Naive thymus-derived CD4-positive, alpha-beta T cell (primary cell): ENCODE data around the gene DVL1. TPM values are rescaled to one million over a fixed set of nuclear protein-coding genes. Genes with fewer than 3 reads are reported as not detected.

Source experiments
- ATAC-seq: fragments of 150-1000 bp; cut with Tn5 transposase; 2 replicates; pipeline ENCODE4 v1.10.0; 2021; ENCODE audit warnings: mild to moderate bottlenecking, moderate library complexity
- CTCF ChIA-PET: fragments of 350-600 bp; sonication (Branson Sonifier 250); formaldehyde crosslinking; loops from one replicate; lab custom pipeline; 2021; ENCODE audit warnings: antibody characterized with exemption; lab: Charles Lee
- POLR2A ChIA-PET: fragments of 350-600 bp; sonication (Branson Sonifier 250); formaldehyde crosslinking; loops from one replicate; lab custom pipeline; 2021; ENCODE audit warnings: antibody characterized with exemption, inconsistent platforms; lab: Charles Lee
- DNase-seq, 9 donors: peaks; one replicate each; pipeline versions ENCODE4 v3.0.0 to v3.0.0-alpha.2; 2020 to 2022; ENCODE audit warnings: mixed read lengths in 1 of 9
- H3K27ac ChIP-seq: one replicate; pipeline ENCODE4 v1.7.0; 2013; ENCODE audit warnings: mild to moderate bottlenecking, low read depth, low read length, moderate library complexity
- H3K27me3 ChIP-seq, 2 donors: one replicate each; pipeline ENCODE4 v1.7.0; 2013; ENCODE audit warnings: low read length in 2 of 2, mild to moderate bottlenecking in 2 of 2, moderate library complexity in 2 of 2; ENCODE audit not compliant: control insufficient read depth in 2 of 2, insufficient read depth in 2 of 2
- H3K36me3 ChIP-seq, 3 experiments: 1 replicate in 2 of 3; 2 replicates in 1 of 3; pipeline ENCODE4 v1.7.0; 2013; ENCODE audit warnings: low read length in 3 of 3, mild to moderate bottlenecking in 3 of 3, moderate library complexity in 1 of 3; ENCODE audit not compliant: insufficient read depth in 3 of 3, control insufficient read depth in 2 of 3
- H3K4me1 ChIP-seq, 2 donors: one replicate each; pipeline ENCODE4 v1.7.0; 2013; ENCODE audit warnings: low read length in 2 of 2, mild to moderate bottlenecking in 2 of 2, moderate library complexity in 1 of 2; ENCODE audit not compliant: control insufficient read depth in 2 of 2, insufficient read depth in 2 of 2
- H3K4me3 ChIP-seq: 2 replicates; pipeline ENCODE4 v1.7.0; 2013; ENCODE audit warnings: mild to moderate bottlenecking, low read length
- H3K9me3 ChIP-seq, 3 experiments: 1 replicate in 2 of 3; 2 replicates in 1 of 3; pipeline ENCODE4 v1.7.0; 2013; ENCODE audit warnings: low read length in 3 of 3; ENCODE audit not compliant: control insufficient read depth in 2 of 3
- H3K27ac Mint-ChIP-seq, 9 donors: one replicate each; pipeline ENCODE4 v1.8.0; 2020 to 2022; ENCODE audit warnings: mixed read lengths in 9 of 9, mild to moderate bottlenecking in 8 of 9, moderate library complexity in 5 of 9, inconsistent platforms in 2 of 9
- H3K27me3 Mint-ChIP-seq, 5 donors: one replicate each; pipeline ENCODE4 v1.8.0; 2021 to 2022; ENCODE audit warnings: mixed read lengths in 5 of 5, mild to moderate bottlenecking in 1 of 5
- H3K36me3 Mint-ChIP-seq, 5 donors: one replicate each; pipeline ENCODE4 v1.8.0; 2020 to 2022; ENCODE audit warnings: mixed read lengths in 5 of 5, mild to moderate bottlenecking in 3 of 5, inconsistent platforms in 1 of 5
- H3K4me1 Mint-ChIP-seq, 7 donors: one replicate each; pipeline ENCODE4 v1.8.0; 2020 to 2022; ENCODE audit warnings: mixed read lengths in 7 of 7, mild to moderate bottlenecking in 3 of 7, inconsistent platforms in 1 of 7
- H3K4me3 Mint-ChIP-seq, 10 donors: one replicate each; pipeline ENCODE4 v1.8.0; 2020 to 2022; ENCODE audit warnings: mild to moderate bottlenecking in 10 of 10, mixed read lengths in 10 of 10, moderate library complexity in 6 of 10, inconsistent platforms in 2 of 10
- H3K9me3 Mint-ChIP-seq, 11 donors: one replicate each; pipeline ENCODE4 v1.8.0; 2020 to 2022; ENCODE audit warnings: mixed read lengths in 11 of 11, mild to moderate bottlenecking in 4 of 11, inconsistent platforms in 1 of 11, moderate library complexity in 1 of 11
- intact Hi-C, 2 donors: fragments of 100-400 bp; cut with micrococcal nuclease; formaldehyde crosslinking; loops; one replicate each; pipeline ENCODE4 v1.15.1; 2023
- polyA plus RNA-seq, 2 donors: library from polyadenylated mRNA; unstranded; fragments of 300-500 nt; fragmentation: Illumina TruSeq; gene quantifications; one replicate each; pipeline ENCODE4 v1.2.3, GENCODE V29; 2021
- total RNA-seq, 6 experiments: library from RNA in 5 of 6; stranded (reverse) in 5 of 6; gene quantifications; 1 replicate in 5 of 6; 2 replicates in 1 of 6; pipeline ENCODE4 v1.2.3 and lab custom pipeline; 2021 to 2026

Gene DVL1
- total and polyA plus RNA-seq, 7 experiments from 2014 or later, result 0.78 to 54.9 (median 44.8) TPM

GRCh38 chr1:1366699-1367066 lies 17.5 kb upstream of the DVL1 start:
- H3K27me3 ChIP-seq, result no peaks in the 10 kb centered on the region
- peaks cover 0 to 5% (median 0%) of the 10 kb centered on the region in 5 donors for H3K27me3 Mint-ChIP-seq
- H3K36me3 Mint-ChIP-seq, result no peaks in the 10 kb centered on the region
- POLR2A ChIA-PET, result no interaction called here
- peaks cover 10% of the 10 kb centered on the region in 2 donors for H3K4me1 ChIP-seq
- intact Hi-C loops, result no loop called here
- peaks cover 0 to 17% (median 11%) of the 10 kb centered on the region in 7 donors for H3K4me1 Mint-ChIP-seq
- H3K9me3 Mint-ChIP-seq, result no peaks in the 10 kb centered on the region
- no peak overlapping the region for H3K27ac ChIP-seq
- peaks cover 0 to 10% (median 0%) of the 10 kb centered on the region in 3 experiments for H3K9me3 ChIP-seq
- no peak overlapping the region for H3K4me3 ChIP-seq
- CTCF ChIA-PET, result no interaction called here
- DNase-seq, result no peak
- no peaks in the 10 kb centered on the region for H3K36me3 ChIP-seq
- no peak overlapping the region for H3K4me3 Mint-ChIP-seq
- H3K27ac Mint-ChIP-seq, result no peak overlapping the region
- ATAC-seq, result no peak

GRCh38 chr1:1365875-1366698 lies 16.9 kb upstream of the DVL1 start:
- Mint-ChIP-seq H3K27ac (no peak overlapping the region), H3K9me3 (no peaks in the 10 kb centered on the region), H3K27me3 (peaks cover 0 to 5% (median 0%) of the 10 kb centered on the region in 5 donors), H3K4me3 (no peak overlapping the region), H3K36me3 (no peaks in the 10 kb centered on the region), H3K4me1 (peaks cover 0 to 12% (median 5%) of the 10 kb centered on the region in 7 donors)
- peaks cover 0 to 10% (median 0%) of the 10 kb centered on the region in 3 experiments for H3K9me3 ChIP-seq
- POLR2A ChIA-PET, result interaction anchor here (0.6 to 1.6 kb wide), 3 partner anchors 9 to 396 kb away, joined by 3 to 4 read pairs (median 4); partner anchors contain the start of gene AURKAIP1
- CTCF ChIA-PET, result no interaction called here
- DNase-seq (no peak), ATAC-seq (no peak)
- intact Hi-C loops, result no loop called here
- peaks cover 4% of the 10 kb centered on the region in 2 donors for H3K4me1 ChIP-seq
- H3K27ac ChIP-seq, result no peak overlapping the region
- no peaks in the 10 kb centered on the region for H3K27me3 ChIP-seq
- no peaks in the 10 kb centered on the region for H3K36me3 ChIP-seq
- no peak overlapping the region for H3K4me3 ChIP-seq

GRCh38 chr1:1364266-1364665 lies 15.0 kb upstream of the DVL1 start:
- CTCF ChIA-PET, result no interaction called here
- no peak overlapping the region for H3K4me3 Mint-ChIP-seq

GRCh38 chr1:1361982-1362423 lies 12.8 kb upstream of the DVL1 start:
- DNase-seq, result no peak
- Histone ChIP-seq H3K4me3 (no peak overlapping the region), H3K36me3 (no peaks in the 10 kb centered on the region), H3K4me1 (peaks cover 0 to 8% of the 10 kb centered on the region in 2 donors), H3K9me3 (peaks cover 0 to 10% (median 0%) of the 10 kb centered on the region in 3 experiments), H3K27me3 (peaks cover 0 to 3% of the 10 kb centered on the region in 2 donors), H3K27ac (no peak overlapping the region)
- Mint-ChIP-seq H3K27me3 (peaks cover 0 to 19% (median 4%) of the 10 kb centered on the region in 5 donors), H3K9me3 (peaks cover 0 to 2% (median 0%) of the 10 kb centered on the region in 11 donors), H3K4me3 (no peak overlapping the region), H3K4me1 (peaks cover 6 to 15% (median 12%) of the 10 kb centered on the region in 7 donors), H3K27ac (no peak overlapping the region), H3K36me3 (no peaks in the 10 kb centered on the region)
- ChIA-PET CTCF (no interaction called here), POLR2A (no interaction called here)
- intact Hi-C loops, result no loop called here
- no peak for ATAC-seq

More at GRCh38 chr1:1364266-1364665, 15.0 kb upstream of the DVL1 start:
- H3K36me3 Mint-ChIP-seq, result no peaks in the 10 kb centered on the region
- Histone ChIP-seq H3K36me3 (no peaks in the 10 kb centered on the region), H3K4me1 (no peaks in the 10 kb centered on the region), H3K4me3 (no peak overlapping the region), H3K9me3 (peaks cover 0 to 10% (median 0%) of the 10 kb centered on the region in 3 experiments), H3K27me3 (no peaks in the 10 kb centered on the region), H3K27ac (no peak overlapping the region)
- ATAC-seq, result no peak
- peaks cover 0 to 13% (median 4%) of the 10 kb centered on the region in 5 donors for H3K27me3 Mint-ChIP-seq
- peaks cover 0 to 2% (median 0%) of the 10 kb centered on the region in 11 donors for H3K9me3 Mint-ChIP-seq
- peaks cover 0 to 9% (median 7%) of the 10 kb centered on the region in 7 donors for H3K4me1 Mint-ChIP-seq
- POLR2A ChIA-PET, result no interaction called here
- no peak overlapping the region for H3K27ac Mint-ChIP-seq
- no peak for DNase-seq
- intact Hi-C loops, result no loop called here

GRCh38 chr1:1361233-1361981 lies 12.2 kb upstream of the DVL1 start:
- DNase-seq (peak in 1 of 9 donors; percentile 4), ATAC-seq (no peak)
- Mint-ChIP-seq H3K36me3 (no peaks in the 10 kb centered on the region), H3K9me3 (peaks cover 0 to 2% (median 0%) of the 10 kb centered on the region in 11 donors), H3K27me3 (peaks cover 0 to 20% (median 4%) of the 10 kb centered on the region in 5 donors), H3K4me3 (no peak overlapping the region), H3K4me1 (peaks cover 6 to 15% (median 12%) of the 10 kb centered on the region in 7 donors), H3K27ac (no peak overlapping the region)
- Histone ChIP-seq H3K9me3 (peaks cover 0 to 5% (median 0%) of the 10 kb centered on the region in 3 experiments), H3K27me3 (peaks cover 0 to 3% of the 10 kb centered on the region in 2 donors), H3K4me3 (no peak overlapping the region), H3K27ac (no peak overlapping the region), H3K4me1 (peaks cover 0 to 8% of the 10 kb centered on the region in 2 donors), H3K36me3 (no peaks in the 10 kb centered on the region)
- CTCF ChIA-PET, result no interaction called here
- POLR2A ChIA-PET, result no interaction called here
- intact Hi-C loops, result no loop called here

GRCh38 chr1:1360506-1361169 lies 11.4 kb upstream of the DVL1 start:
- intact Hi-C loops, result no loop called here
- no peak overlapping the region for H3K4me3 Mint-ChIP-seq

More at GRCh38 chr1:1360506-1361169, 11.4 kb upstream of the DVL1 start:
- Histone ChIP-seq H3K36me3 (no peaks in the 10 kb centered on the region), H3K4me1 (peaks cover 0 to 8% of the 10 kb centered on the region in 2 donors), H3K9me3 (no peaks in the 10 kb centered on the region), H3K27ac (no peak overlapping the region), H3K27me3 (peaks cover 0 to 3% of the 10 kb centered on the region in 2 donors), H3K4me3 (no peak overlapping the region)
- H3K4me1 Mint-ChIP-seq, result peaks cover 6 to 15% (median 12%) of the 10 kb centered on the region in 7 donors
- H3K27ac Mint-ChIP-seq, result no peak overlapping the region
- peak in 1 of 9 donors; percentile 3 for DNase-seq
- H3K9me3 Mint-ChIP-seq, result peaks cover 0 to 2% (median 0%) of the 10 kb centered on the region in 11 donors
- ChIA-PET CTCF (no interaction called here), POLR2A (no interaction called here)
- H3K27me3 Mint-ChIP-seq, result peaks cover 0 to 20% (median 4%) of the 10 kb centered on the region in 5 donors
- H3K36me3 Mint-ChIP-seq, result no peaks in the 10 kb centered on the region
- no peak for ATAC-seq
